Effector CD8-positive, alpha-beta T cell (primary cell): ENCODE measurements around the gene RIPPLY3.

ENCODE experiments used
- DNase-seq: peaks from one replicate; lab custom pipeline; 2025; lab: John Stamatoyannopoulos, UW

Gene RIPPLY3

DNA sequence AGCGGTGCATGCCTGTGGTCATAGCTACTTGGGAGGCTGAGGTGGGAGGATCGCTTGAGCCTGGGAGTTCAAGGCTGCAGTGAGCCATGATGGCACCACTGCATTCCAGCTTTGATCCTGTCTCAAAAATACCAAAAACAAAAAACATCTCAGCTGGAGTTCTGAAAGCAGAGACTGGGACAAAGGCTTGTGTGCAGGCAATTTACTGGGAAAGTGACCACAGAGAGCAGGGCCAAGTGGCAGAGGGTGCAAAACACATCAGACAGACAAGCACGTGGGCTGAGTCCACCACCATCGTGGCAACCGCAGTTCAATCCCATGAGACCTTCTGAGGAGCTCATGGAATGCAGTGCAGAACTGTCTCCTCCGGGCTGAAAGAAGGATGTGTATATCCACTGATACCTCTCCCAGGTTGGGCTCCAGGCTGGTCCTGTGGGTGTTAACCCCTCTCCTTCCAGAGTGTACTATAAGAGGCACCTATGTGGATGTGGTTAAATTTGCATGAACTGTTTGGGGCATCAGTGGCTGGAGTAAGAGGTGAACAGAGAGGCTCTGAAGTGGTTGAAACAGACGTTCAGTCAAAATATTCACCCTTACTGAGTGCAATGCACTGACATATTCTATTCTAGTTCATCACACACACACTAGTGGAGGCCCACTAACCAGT, 55.6 kb downstream of the RIPPLY3 start:
- no peak for DNase-seq

DNA sequence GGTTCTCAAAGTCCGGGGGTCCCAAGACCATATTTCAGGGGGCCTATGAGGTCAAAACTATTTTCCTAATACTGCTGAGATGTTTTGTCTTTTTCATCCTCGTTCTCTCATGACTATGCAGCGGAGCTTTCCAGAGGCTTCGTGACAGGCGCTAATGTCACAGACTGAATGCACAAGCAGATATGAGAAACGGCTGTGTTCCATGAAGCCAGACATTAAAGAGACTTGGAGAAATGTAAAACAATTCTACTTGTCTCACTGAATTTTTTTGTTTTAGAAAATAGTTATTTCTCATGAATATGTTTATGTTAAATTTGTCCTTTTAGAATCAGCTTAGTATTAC, 56.1 kb downstream of the RIPPLY3 start:
- no peak for DNase-seq

DNA sequence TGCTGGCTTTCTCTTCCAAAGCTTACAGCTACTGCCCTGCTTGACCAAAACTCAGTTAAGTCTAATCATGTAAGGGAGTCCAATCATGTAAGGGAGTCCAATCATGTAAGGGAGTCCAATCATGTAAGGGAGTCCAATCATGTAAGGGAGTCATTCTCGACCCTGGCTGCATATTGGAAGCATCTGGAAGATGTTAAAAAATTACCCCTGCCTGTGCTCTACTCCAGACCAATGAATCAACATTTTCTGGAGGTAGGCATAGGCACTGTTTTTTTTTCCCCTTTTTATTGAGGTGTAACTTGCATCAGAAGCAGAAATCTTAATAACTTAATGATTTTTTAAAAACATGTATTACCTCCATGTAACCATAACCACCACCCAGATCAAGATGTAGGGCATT, 56.9 kb downstream of the RIPPLY3 start:
- DNase-seq: no peak

DNA sequence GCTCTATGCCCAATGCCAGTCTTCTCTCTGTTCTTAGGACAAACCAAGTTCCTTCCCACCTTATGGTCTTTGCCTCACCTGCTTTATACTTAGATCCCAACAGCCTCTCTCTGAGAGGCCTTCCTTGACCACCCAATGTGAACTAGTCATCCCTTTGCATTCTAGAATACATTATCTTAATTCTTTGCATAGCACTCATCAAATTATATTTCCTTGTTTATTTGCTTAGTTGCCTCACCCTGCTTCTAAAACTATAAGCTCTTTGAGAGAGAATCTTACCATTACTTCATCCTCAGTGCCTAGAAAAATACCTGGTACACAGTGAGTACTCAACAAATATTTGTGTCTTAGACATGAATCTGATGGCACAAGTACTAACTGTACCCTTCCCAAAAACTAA, 58.3 kb downstream of the RIPPLY3 start:
- DNase-seq: no peak

DNA sequence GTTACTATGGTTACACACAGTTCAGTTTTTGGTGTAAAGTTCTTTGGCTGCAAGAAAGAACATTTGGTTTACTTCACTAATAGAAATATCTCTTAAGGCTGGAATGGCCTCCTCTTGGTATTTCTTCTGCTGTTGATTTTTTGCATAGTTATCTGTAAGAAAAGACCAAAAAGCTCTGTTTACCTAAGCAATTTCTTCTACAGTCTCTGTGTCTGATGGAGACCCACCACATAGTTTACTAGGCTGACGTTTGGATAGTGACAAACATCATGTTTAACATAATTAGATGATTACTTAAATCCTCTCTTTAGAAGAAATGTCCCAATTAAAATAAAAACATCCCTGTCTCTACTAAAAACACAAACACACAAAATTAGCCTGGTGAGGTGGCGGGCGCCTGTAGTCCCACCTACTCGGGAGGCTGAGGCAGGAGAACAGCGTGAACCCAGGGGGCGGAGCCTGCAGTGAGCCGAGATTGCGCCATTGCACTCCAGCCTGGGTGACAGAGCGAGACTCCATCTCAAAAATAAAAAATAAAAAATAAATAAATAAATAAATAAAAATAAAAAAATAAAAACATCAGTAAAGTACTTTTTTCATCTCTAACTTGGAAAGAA, 59.2 kb downstream of the RIPPLY3 start:
- no peak for DNase-seq
